OCI-LY3 (cell line): ENCODE measurements around the gene IPO9.

Source experiments
- EZH2phosphoT487 ChIP-seq: fragments of 200-600 bp; shearing (Covaris generic); IDR thresholded peaks from 2 replicates; pipeline ENCODE4 v1.6.1; 2018; ENCODE audit warnings: antibody characterized with exemption, mixed run types, low read depth
- TF ChIP-seq, protein P1 (sequence below): fragments of 200-600, 300-600 bp; sonication (generic); IDR thresholded peaks from 2 replicates; pipeline ENCODE4 v1.5.1; 2014; ENCODE audit warnings: antibody characterized with exemption, low read length, low read depth

DNA sequence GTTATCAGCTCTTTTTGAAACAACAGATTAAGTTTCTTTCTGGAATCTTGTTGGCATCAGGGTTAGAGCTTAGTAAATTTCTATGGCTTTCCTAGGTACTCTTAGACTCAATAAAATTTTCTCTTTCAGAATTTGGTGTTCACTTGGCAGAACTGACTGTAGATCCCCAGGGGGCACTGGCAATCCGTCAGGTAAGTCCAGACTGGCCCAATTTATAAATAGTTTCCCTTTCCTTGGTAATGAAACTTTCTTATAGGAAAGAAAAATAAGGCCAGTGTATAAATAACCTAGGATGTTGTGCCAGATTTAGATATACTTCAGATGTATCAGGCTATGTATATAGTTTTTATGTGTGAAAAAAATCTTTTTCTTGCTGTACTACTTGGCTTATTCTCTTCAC is 18.2 kb downstream of the IPO9 start:
- TF ChIP-seq, protein P1, sequence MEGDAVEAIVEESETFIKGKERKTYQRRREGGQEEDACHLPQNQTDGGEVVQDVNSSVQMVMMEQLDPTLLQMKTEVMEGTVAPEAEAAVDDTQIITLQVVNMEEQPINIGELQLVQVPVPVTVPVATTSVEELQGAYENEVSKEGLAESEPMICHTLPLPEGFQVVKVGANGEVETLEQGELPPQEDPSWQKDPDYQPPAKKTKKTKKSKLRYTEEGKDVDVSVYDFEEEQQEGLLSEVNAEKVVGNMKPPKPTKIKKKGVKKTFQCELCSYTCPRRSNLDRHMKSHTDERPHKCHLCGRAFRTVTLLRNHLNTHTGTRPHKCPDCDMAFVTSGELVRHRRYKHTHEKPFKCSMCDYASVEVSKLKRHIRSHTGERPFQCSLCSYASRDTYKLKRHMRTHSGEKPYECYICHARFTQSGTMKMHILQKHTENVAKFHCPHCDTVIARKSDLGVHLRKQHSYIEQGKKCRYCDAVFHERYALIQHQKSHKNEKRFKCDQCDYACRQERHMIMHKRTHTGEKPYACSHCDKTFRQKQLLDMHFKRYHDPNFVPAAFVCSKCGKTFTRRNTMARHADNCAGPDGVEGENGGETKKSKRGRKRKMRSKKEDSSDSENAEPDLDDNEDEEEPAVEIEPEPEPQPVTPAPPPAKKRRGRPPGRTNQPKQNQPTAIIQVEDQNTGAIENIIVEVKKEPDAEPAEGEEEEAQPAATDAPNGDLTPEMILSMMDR: no peak
- no peak for TF ChIP-seq EZH2phosphoT487
